Keratinocyte (primary cell): ENCODE data around the gene PDIA3. TPM values are rescaled to one million over a fixed set of nuclear protein-coding genes. Genes with fewer than 3 reads are reported as not detected.

Source experiments
- DNase-seq: peaks from one replicate; pipeline ENCODE4 v3.0.0-alpha.2; 2011; ENCODE audit warnings: low read depth, missing footprints, low spot score
- FAIRE-seq: peaks from 2 replicates; lab custom pipeline; 2011; peaks lifted over from hg19 to GRCh38; lab: Jason Lieb, UNC
- H2AFZ ChIP-seq: 2 replicates; pipeline ENCODE4 v1.6.0; 2012; ENCODE audit warnings: low read length, control low read depth, inconsistent platforms; ENCODE audit not compliant: control insufficient read depth
- H3K27ac ChIP-seq: 2 replicates; pipeline ENCODE4 v1.5.1; 2011; ENCODE audit warnings: low read length; ENCODE audit not compliant: control insufficient read depth, insufficient read depth
- H3K27me3 ChIP-seq: 3 replicates; pipeline ENCODE4 v1.6.0; 2011; ENCODE audit warnings: low read length; ENCODE audit not compliant: control insufficient read depth, insufficient read depth; ENCODE audit errors: extremely low read depth
- H3K36me3 ChIP-seq, 2 experiments: 2 replicates in 1 of 2; 3 replicates in 1 of 2; pipeline ENCODE4 v1.5.1; 2011; ENCODE audit warnings: low read length in 2 of 2, mild to moderate bottlenecking in 1 of 2; ENCODE audit not compliant: control insufficient read depth in 2 of 2, insufficient read depth in 2 of 2; ENCODE audit errors: extremely low read depth in 1 of 2
- H3K4me1 ChIP-seq: 3 replicates; pipeline ENCODE4 v1.5.1; 2011; ENCODE audit warnings: low read length; ENCODE audit not compliant: control insufficient read depth, insufficient read depth; ENCODE audit errors: extremely low read depth
- H3K4me2 ChIP-seq: 3 replicates; pipeline ENCODE4 v1.6.0; 2011; ENCODE audit warnings: low read depth, low read length; ENCODE audit not compliant: control insufficient read depth, insufficient read depth; ENCODE audit errors: extremely low read depth
- H3K4me3 ChIP-seq, 3 experiments: fragments of 200-600 bp in 1 of 3; sonication (generic) in 1 of 3; 2 replicates in 2 of 3; 3 replicates in 1 of 3; pipeline ENCODE4 v1.5.1; 2011 to 2016; ENCODE audit warnings: low read length in 3 of 3, mild to moderate bottlenecking in 3 of 3, control low read depth in 2 of 3, inconsistent platforms in 1 of 3, low read depth in 1 of 3, mixed read lengths in 1 of 3, mixed run types in 1 of 3, moderate library complexity in 1 of 3; ENCODE audit not compliant: control insufficient read depth in 2 of 3, insufficient read depth in 2 of 3; ENCODE audit errors: extremely low read depth in 1 of 3
- H3K79me2 ChIP-seq: 2 replicates; pipeline ENCODE4 v1.6.0; 2012; ENCODE audit warnings: low read length; ENCODE audit not compliant: control insufficient read depth, insufficient read depth
- H3K9ac ChIP-seq: 3 replicates; pipeline ENCODE4 v1.6.0; 2011; ENCODE audit warnings: low read length; ENCODE audit not compliant: control insufficient read depth, insufficient read depth; ENCODE audit errors: extremely low read depth
- H3K9me1 ChIP-seq: 3 replicates; pipeline ENCODE4 v1.6.0; 2011; ENCODE audit warnings: low read length; ENCODE audit not compliant: control insufficient read depth, insufficient read depth; ENCODE audit errors: extremely low read depth
- H3K9me3 ChIP-seq: 2 replicates; pipeline ENCODE4 v1.5.1; 2012; ENCODE audit warnings: low read depth, low read length; ENCODE audit not compliant: control insufficient read depth
- H4K20me1 ChIP-seq: 3 replicates; pipeline ENCODE4 v1.6.0; 2011; ENCODE audit warnings: low read length; ENCODE audit not compliant: control insufficient read depth, insufficient read depth; ENCODE audit errors: extremely low read depth
- EZH2 ChIP-seq: IDR thresholded peaks from one replicate; pipeline ENCODE4 v1.6.1; 2012; ENCODE audit warnings: inconsistent platforms, mild to moderate bottlenecking, low read length, moderate library complexity
- dilution Hi-C: fragments of 300-500 bp; cut with MboI; formaldehyde crosslinking; loops from one replicate; pipeline ENCODE4 v1.7.0; 2020; ENCODE audit warnings: low sequenced_read_pairs; ENCODE audit not compliant: extremely low pct_ligation_motif_present
- polyA plus RNA-seq, 5 experiments: library from polyadenylated mRNA; depleted of rRNA in 3 of 5; stranded (reverse) in 3 of 5; stranded (forward) in 1 of 5; unstranded in 1 of 5; fragments of >200 nt; gene quantifications; 1 replicate in 1 of 5; 2 replicates in 3 of 5; 3 replicates in 1 of 5; pipeline versions ENCODE4 v1.2.1 to v1.2.3, GENCODE V29; 2011 to 2012; ENCODE audit warnings: missing spikeins in 2 of 5, low read depth in 1 of 5, low replicate concordance in 1 of 5
- TF ChIP-seq, protein P1 (sequence below), 3 experiments: IDR thresholded peaks in 1 of 3; conservative IDR thresholded peaks in 1 of 3; optimal IDR thresholded peaks in 1 of 3; 2 replicates in 2 of 3; 3 replicates in 1 of 3; pipeline versions ENCODE3 to v1.5.1; 2011; ENCODE audit warnings: low read length in 3 of 3, mild to moderate bottlenecking in 3 of 3, moderate library complexity in 2 of 3, control low read depth in 1 of 3, inconsistent platforms in 1 of 3; ENCODE audit not compliant: insufficient read depth in 2 of 3; ENCODE audit errors: extremely low read depth in 1 of 3

The PDIA3 gene
- polyA plus RNA-seq, 1 donor (not counting 4 experiments of a cell fraction or from before 2014, with no cell fraction given), result 338 TPM

DNA sequence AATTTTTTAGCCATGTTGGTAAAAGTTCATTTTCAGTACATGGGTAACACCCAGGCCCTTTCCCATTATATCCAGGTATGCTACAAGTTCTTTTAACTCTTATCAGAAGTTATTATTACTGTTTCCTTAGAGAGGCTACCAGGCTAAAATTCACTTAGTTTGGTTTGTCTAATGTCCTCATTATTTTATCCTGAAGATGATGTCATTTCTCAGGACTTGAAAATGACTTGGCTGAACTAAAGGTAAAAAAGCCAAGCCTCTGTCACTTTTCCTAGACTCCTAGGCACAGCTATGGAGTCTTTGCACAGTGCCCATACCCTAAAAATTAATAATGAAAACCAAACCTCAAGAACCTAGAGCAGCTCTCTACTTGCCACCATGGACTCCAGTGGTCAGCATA is 26.4 kb downstream of the PDIA3 start:
- dilution Hi-C loops, result no loop called here
- no peak overlapping the region for H3K9ac ChIP-seq
- peaks cover 23 to 43% of the 10 kb centered on the region in 2 experiments for H3K36me3 ChIP-seq
- no peaks in the 10 kb centered on the region for H3K9me1 ChIP-seq
- H3K27me3 ChIP-seq, result no peaks in the 10 kb centered on the region
- H3K4me3 ChIP-seq, result no peak overlapping the region
- no peaks in the 10 kb centered on the region for H3K79me2 ChIP-seq
- no peak for TF ChIP-seq EZH2
- TF ChIP-seq, protein P1, sequence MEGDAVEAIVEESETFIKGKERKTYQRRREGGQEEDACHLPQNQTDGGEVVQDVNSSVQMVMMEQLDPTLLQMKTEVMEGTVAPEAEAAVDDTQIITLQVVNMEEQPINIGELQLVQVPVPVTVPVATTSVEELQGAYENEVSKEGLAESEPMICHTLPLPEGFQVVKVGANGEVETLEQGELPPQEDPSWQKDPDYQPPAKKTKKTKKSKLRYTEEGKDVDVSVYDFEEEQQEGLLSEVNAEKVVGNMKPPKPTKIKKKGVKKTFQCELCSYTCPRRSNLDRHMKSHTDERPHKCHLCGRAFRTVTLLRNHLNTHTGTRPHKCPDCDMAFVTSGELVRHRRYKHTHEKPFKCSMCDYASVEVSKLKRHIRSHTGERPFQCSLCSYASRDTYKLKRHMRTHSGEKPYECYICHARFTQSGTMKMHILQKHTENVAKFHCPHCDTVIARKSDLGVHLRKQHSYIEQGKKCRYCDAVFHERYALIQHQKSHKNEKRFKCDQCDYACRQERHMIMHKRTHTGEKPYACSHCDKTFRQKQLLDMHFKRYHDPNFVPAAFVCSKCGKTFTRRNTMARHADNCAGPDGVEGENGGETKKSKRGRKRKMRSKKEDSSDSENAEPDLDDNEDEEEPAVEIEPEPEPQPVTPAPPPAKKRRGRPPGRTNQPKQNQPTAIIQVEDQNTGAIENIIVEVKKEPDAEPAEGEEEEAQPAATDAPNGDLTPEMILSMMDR (optimal IDR thresholded peaks at IDR 0.05 in 1 of 3, IDR thresholded peaks at IDR 0.05 in 1 of 3, conservative IDR thresholded peaks at IDR 0.05 in 1 of 3; ENCODE audit: extremely low read depth in 1 of 3, insufficient read depth in 2 of 3, low read length in 3 of 3), result no peak
- peaks cover 18% of the 10 kb centered on the region for H3K4me1 ChIP-seq
- no peak overlapping the region for H2AFZ ChIP-seq
- H4K20me1 ChIP-seq, result no peaks in the 10 kb centered on the region
- H3K9me3 ChIP-seq, result no peaks in the 10 kb centered on the region
- FAIRE-seq (no peak), DNase-seq (no peak)
- H3K27ac ChIP-seq, result no peak overlapping the region
- no peak overlapping the region for H3K4me2 ChIP-seq

DNA sequence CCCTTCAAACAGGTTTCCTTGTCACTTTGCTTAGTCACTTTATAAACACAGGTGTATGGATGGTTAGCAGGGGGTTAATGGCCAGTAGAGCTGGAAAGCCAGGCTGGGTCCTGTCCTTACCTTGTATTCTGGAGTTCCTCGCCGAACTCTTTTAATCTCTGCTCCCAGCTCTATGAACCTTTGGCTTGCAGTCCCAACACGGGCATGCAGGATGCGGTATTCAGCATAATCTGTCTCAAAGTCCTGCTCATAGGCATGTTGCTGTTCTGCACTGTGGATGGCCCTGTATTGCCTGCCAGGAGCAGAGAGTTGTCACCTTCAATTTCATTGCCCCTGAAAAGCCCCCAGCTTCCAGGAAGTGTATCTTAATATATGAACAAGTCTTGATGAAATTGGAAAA is 27.8 kb downstream of the PDIA3 start:
- Histone ChIP-seq H3K9me3 (no peaks in the 10 kb centered on the region), H3K9me1 (no peaks in the 10 kb centered on the region), H3K79me2 (no peaks in the 10 kb centered on the region), H3K4me1 (peaks cover 20% of the 10 kb centered on the region), H3K27ac (no peak overlapping the region), H3K27me3 (no peaks in the 10 kb centered on the region), H2AFZ (no peak overlapping the region), H3K36me3 (peaks cover 15 to 36% of the 10 kb centered on the region in 2 experiments), H3K4me3 (no peak overlapping the region), H4K20me1 (no peaks in the 10 kb centered on the region), H3K4me2 (no peak overlapping the region), H3K9ac (no peak overlapping the region)
- TF ChIP-seq, protein P1 (optimal IDR thresholded peaks at IDR 0.05 in 1 of 3, IDR thresholded peaks at IDR 0.05 in 1 of 3, conservative IDR thresholded peaks at IDR 0.05 in 1 of 3; ENCODE audit: extremely low read depth in 1 of 3, insufficient read depth in 2 of 3, low read length in 3 of 3), result no peak
- no peak for TF ChIP-seq EZH2
- DNase-seq, result no peak
- dilution Hi-C loops, result no loop called here
- no peak for FAIRE-seq
